Endothelial cell of umbilical vein (primary cell): ENCODE results near the gene PFDN6. TPM values are rescaled to one million over a fixed set of nuclear protein-coding genes. Genes with fewer than 3 reads are reported as not detected.

Source experiments
- BruUV-seq: library from RNA; stranded (reverse); fragments of 400-500 nt; replicated peaks from 2 replicates; lab custom pipeline; 2021; lab: Mats Ljungman, UMichigan
- CTCF ChIA-PET: fragments of 300-600, 350-600 bp; sonication (Branson Sonifier 250); formaldehyde crosslinking; loops from one replicate; lab custom pipeline; 2021; ENCODE audit warnings: antibody characterized with exemption, inconsistent platforms; lab: Charles Lee
- POLR2A ChIA-PET: fragments of 300-600, 350-600 bp; sonication (Branson Sonifier 250); formaldehyde crosslinking; loops from one replicate; lab custom pipeline; 2021; ENCODE audit warnings: antibody characterized with exemption, inconsistent platforms; lab: Charles Lee
- DNase-seq: peaks from one replicate; pipeline ENCODE4 v3.0.0-alpha.2; 2011; ENCODE audit warnings: low read depth, low spot score
- FAIRE-seq: peaks from 2 replicates; lab custom pipeline; 2011; peaks lifted over from hg19 to GRCh38; lab: Jason Lieb, UNC
- H2AFZ ChIP-seq: 2 replicates; pipeline ENCODE4 v1.6.0; 2012; ENCODE audit warnings: low read depth, low read length, control low read depth, inconsistent platforms
- H3K27ac ChIP-seq: 2 replicates; pipeline ENCODE4 v1.5.1; 2011; ENCODE audit warnings: low read depth, mild to moderate bottlenecking, control low read depth, low read length, moderate library complexity; ENCODE audit not compliant: insufficient read depth
- H3K27me3 ChIP-seq, 2 experiments: 2 replicates each; pipeline versions ENCODE4 v1.6.0 to v1.6.1; 2011; ENCODE audit warnings: low read length in 2 of 2, mixed read lengths in 1 of 2; ENCODE audit not compliant: control insufficient read depth in 2 of 2, insufficient read depth in 2 of 2
- H3K36me3 ChIP-seq, 2 experiments: 2 replicates in 1 of 2; 3 replicates in 1 of 2; pipeline ENCODE4 v1.5.1; 2011; ENCODE audit warnings: low read length in 2 of 2, mild to moderate bottlenecking in 1 of 2, moderate library complexity in 1 of 2; ENCODE audit not compliant: control insufficient read depth in 2 of 2, insufficient read depth in 2 of 2; ENCODE audit errors: extremely low read depth in 1 of 2
- H3K4me1 ChIP-seq: 3 replicates; pipeline ENCODE4 v1.5.1; 2011; ENCODE audit warnings: mild to moderate bottlenecking, low read length; ENCODE audit not compliant: control insufficient read depth, insufficient read depth; ENCODE audit errors: extremely low read depth
- H3K4me2 ChIP-seq: 2 replicates; pipeline ENCODE4 v1.6.1; 2011; ENCODE audit warnings: low read length, control low read depth, mixed read lengths; ENCODE audit not compliant: insufficient read depth
- H3K4me3 ChIP-seq, 3 experiments: fragments of 200-600 bp in 1 of 3; sonication (generic), shearing (Covaris generic) in 1 of 3; replicated peaks in 1 of 3; 2 replicates each; pipeline ENCODE4 v1.5.1; 2011 to 2016; ENCODE audit warnings: control low read depth in 3 of 3, low read length in 3 of 3, mild to moderate bottlenecking in 2 of 3, inconsistent platforms in 1 of 3, low read depth in 1 of 3, moderate library complexity in 1 of 3; ENCODE audit not compliant: insufficient read depth in 1 of 3
- H3K79me2 ChIP-seq: 2 replicates; pipeline ENCODE4 v1.6.0; 2012; ENCODE audit warnings: low read length, inconsistent platforms; ENCODE audit not compliant: control insufficient read depth, insufficient read depth
- H3K9ac ChIP-seq: replicated peaks from 2 replicates; pipeline ENCODE3; 2011; ENCODE audit warnings: low read length, control low read depth; ENCODE audit not compliant: insufficient read depth; ENCODE audit errors: extremely low read depth
- H3K9me1 ChIP-seq: replicated peaks from 3 replicates; pipeline ENCODE4 v1.6.0; 2011; ENCODE audit warnings: mild to moderate bottlenecking, low read length; ENCODE audit not compliant: control insufficient read depth, insufficient read depth; ENCODE audit errors: extremely low read depth
- H3K9me3 ChIP-seq: replicated peaks from 2 replicates; pipeline ENCODE4 v1.5.1; 2012; ENCODE audit warnings: low read length, inconsistent platforms; ENCODE audit not compliant: control insufficient read depth, insufficient read depth
- H4K20me1 ChIP-seq: replicated peaks from 2 replicates; pipeline ENCODE3; 2011; ENCODE audit warnings: mild to moderate bottlenecking, low read length; ENCODE audit not compliant: control insufficient read depth, insufficient read depth; ENCODE audit errors: extremely low read depth
- CTCF ChIP-seq, 2 donors: IDR thresholded peaks; 1 replicate in 1 of 2; 2 replicates in 1 of 2; pipeline ENCODE4 v1.5.1; 2011; ENCODE audit warnings: low read length in 2 of 2, mild to moderate bottlenecking in 2 of 2, moderate library complexity in 2 of 2, control low read depth in 1 of 2, inconsistent platforms in 1 of 2, low read depth in 1 of 2; ENCODE audit not compliant: insufficient read depth in 1 of 2; ENCODE audit errors: extremely low read depth in 1 of 2
- EZH2 ChIP-seq: IDR thresholded peaks from 2 replicates; pipeline ENCODE4 v1.6.1; 2012; ENCODE audit warnings: borderline replicate concordance, low read depth, mild to moderate bottlenecking, moderate library complexity, low read length, inconsistent platforms; ENCODE audit not compliant: severe bottlenecking
- FOS ChIP-seq: IDR thresholded peaks from 2 replicates; pipeline ENCODE4 v1.6.1; 2011; ENCODE audit warnings: mild to moderate bottlenecking, low read length, moderate library complexity, borderline replicate concordance; ENCODE audit not compliant: insufficient read depth
- GATA2 ChIP-seq: IDR thresholded peaks from 2 replicates; pipeline ENCODE4 v1.7.0; 2011; ENCODE audit warnings: low read depth, mild to moderate bottlenecking, moderate library complexity, mixed read lengths, low read length; ENCODE audit not compliant: insufficient read length, insufficient read depth
- JUN ChIP-seq: IDR thresholded peaks from 2 replicates; pipeline ENCODE4 v1.6.1; 2011; ENCODE audit warnings: borderline replicate concordance, low read depth; ENCODE audit not compliant: insufficient read length, insufficient read depth
- MYC ChIP-seq: IDR thresholded peaks from one replicate; pipeline ENCODE4 v1.6.1; 2011; ENCODE audit warnings: mild to moderate bottlenecking, low read depth, low read length
- POLR2A ChIP-seq: IDR thresholded peaks from 2 replicates; pipeline ENCODE4 v1.6.1; 2012; ENCODE audit warnings: low read depth, mild to moderate bottlenecking, control low read depth, low read length
- POLR2AphosphoS5 ChIP-seq: IDR thresholded peaks from 2 replicates; pipeline ENCODE4 v1.6.1; 2012; ENCODE audit warnings: low read depth, mild to moderate bottlenecking, control low read depth, low read length, moderate library complexity; ENCODE audit not compliant: insufficient read depth
- dilution Hi-C: fragments of 300-500 bp; cut with MboI; formaldehyde crosslinking; loops from one replicate; pipeline ENCODE4 v1.15.0; 2019; ENCODE audit warnings: low sequenced_read_pairs; ENCODE audit not compliant: extremely low pct_ligation_motif_present
- intact Hi-C: fragments of 100-400 bp; cut with micrococcal nuclease; formaldehyde crosslinking; loops from one replicate; pipeline ENCODE4 v1.10.0; 2022
- polyA plus RNA-seq, 4 experiments: library from polyadenylated mRNA; depleted of rRNA in 3 of 4; stranded (reverse) in 3 of 4; unstranded in 1 of 4; fragments of >200 nt; gene quantifications; 2 replicates each; pipeline versions ENCODE4 v1.2.1 to v1.2.3, GENCODE V29; 2011 to 2012; ENCODE audit warnings: missing spikeins in 1 of 4
- total RNA-seq: library from RNA; stranded (reverse); gene quantifications from 2 replicates; pipeline ENCODE4 v1.2.3, GENCODE V29; 2021

Gene PFDN6
- total and polyA plus RNA-seq, 2 donors (not counting 3 experiments of a cell fraction or from before 2014, with no cell fraction given): 31.0 to 63.5 TPM

GRCh38 chr6:33320315-33321181 lies 31.1 kb downstream of the PFDN6 start:
- Histone ChIP-seq H3K9me3 (no peaks in the 10 kb centered on the region), H3K36me3 (peaks cover 5 to 22% of the 10 kb centered on the region in 2 experiments), H3K9me1 (no peaks in the 10 kb centered on the region), H3K27ac (peak overlapping the region; percentile 76), H3K4me1 (peaks cover 53% of the 10 kb centered on the region), H3K9ac (peak overlapping the region; percentile 4), H3K4me3 (no peak overlapping the region), H2AFZ (no peak overlapping the region), H3K27me3 (no peaks in the 10 kb centered on the region), H3K4me2 (peak overlapping the region; percentile 15), H3K79me2 (peaks cover 37% of the 10 kb centered on the region), H4K20me1 (no peaks in the 10 kb centered on the region)
- TF ChIP-seq POLR2A (no peak), EZH2 (no peak), CTCF (IDR thresholded peaks at IDR 0.05; ENCODE audit: extremely low read depth in 1 of 2, insufficient read depth in 1 of 2, low read depth in 1 of 2, low read length in 2 of 2) (no peak), GATA2 (peak; percentile 31), FOS (peak; percentile 51), MYC (no peak), JUN (peak; percentile 57), POLR2AphosphoS5 (no peak)
- DNase-seq: peak; percentile 66
- TSS peak; percentile 79 for BruUV-seq
- FAIRE-seq: peak; percentile 83
- POLR2A ChIA-PET: interaction anchor here (0.6 to 1.0 kb wide), 2 partner anchors 48 to 1101 kb away, joined by 3 read pairs; partner anchors contain the start of genes RPS18 and VPS52
- dilution Hi-C loops: no loop called here
- intact Hi-C loops: no loop called here
- CTCF ChIA-PET: no interaction called here
